Activated CD4-positive, alpha-beta T cell treated with anti-CD3 and anti-CD28 coated beads, Interleukin-2, amount 10 ng/mL, durations not matched to agents 24 days and 14 days (primary cell): ENCODE results near the gene HOXB6. TPM values are rescaled to one million over a fixed set of nuclear protein-coding genes. Genes with fewer than 3 reads are reported as not detected.
A peak's percentile ranks its signal among the peaks of the same experiment; 100 is the strongest.

Experiments used
- DNase-seq: peaks from one replicate; pipeline ENCODE4 v3.0.0; 2022
- H3K27ac Mint-ChIP-seq: one replicate; pipeline ENCODE4 v1.8.0; 2022; ENCODE audit warnings: mild to moderate bottlenecking, mixed read lengths
- H3K27me3 Mint-ChIP-seq: one replicate; pipeline ENCODE4 v1.8.0; 2022; ENCODE audit warnings: mixed read lengths
- H3K36me3 Mint-ChIP-seq: one replicate; pipeline ENCODE4 v1.8.0; 2022; ENCODE audit warnings: low read depth, mild to moderate bottlenecking, mixed read lengths
- H3K4me1 Mint-ChIP-seq: one replicate; pipeline ENCODE4 v1.8.0; 2021; ENCODE audit warnings: mixed read lengths
- H3K4me3 Mint-ChIP-seq: one replicate; pipeline ENCODE4 v1.8.0; 2022; ENCODE audit warnings: mild to moderate bottlenecking, moderate library complexity, mixed read lengths
- H3K9me3 Mint-ChIP-seq: one replicate; pipeline ENCODE4 v1.8.0; 2021; ENCODE audit warnings: mixed read lengths
- intact Hi-C: fragments of 100-400 bp; cut with micrococcal nuclease; formaldehyde crosslinking; loops from one replicate; pipeline ENCODE4 v1.15.1; 2023
- total RNA-seq: library from RNA; stranded (reverse); gene quantifications from 2 replicates; pipeline ENCODE4 v1.2.3, GENCODE V29; 2022

Gene HOXB6
- total RNA-seq, 1 donor from 2014 or later = 0.33 TPM

- Mint-ChIP-seq H3K27me3 (peaks cover 36% of the 10 kb centered on the region), H3K36me3 (peaks cover 16% of the 10 kb centered on the region), H3K4me3 (no peak overlapping the region), H3K9me3 (no peaks in the 10 kb centered on the region), H3K27ac (no peak overlapping the region), H3K4me1 (peaks cover 15% of the 10 kb centered on the region)
- intact Hi-C loops = no loop called here
- DNase-seq = no peak
Measured at GRCh38 chr17:48556576-48557401, 48.0 kb downstream of the HOXB6 start.

DNA sequence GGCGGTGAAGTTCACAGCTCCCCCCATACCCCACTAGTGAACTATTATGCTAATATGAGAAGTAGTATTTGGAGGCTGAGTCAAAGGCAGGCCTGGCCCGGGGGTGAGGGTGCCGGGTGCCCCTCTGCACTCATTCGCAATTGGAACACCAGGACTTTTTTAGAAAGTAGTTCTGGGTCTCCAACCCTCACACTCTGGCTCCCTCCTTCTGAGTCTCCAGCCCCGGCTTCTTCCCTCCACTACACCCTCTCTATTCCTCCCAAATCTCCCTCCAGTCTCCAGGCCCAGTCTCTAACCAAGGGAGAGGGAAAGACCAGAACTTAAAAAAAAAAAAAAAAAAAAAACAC, 48.6 kb downstream of the HOXB6 start:
- no peak overlapping the region for H3K27ac Mint-ChIP-seq

GRCh38 chr17:48555258-48556228, 49.2 kb downstream of the HOXB6 start:
- peaks cover 36% of the 10 kb centered on the region for H3K27me3 Mint-ChIP-seq
- H3K27ac Mint-ChIP-seq = peak overlapping the region; percentile 75
- no peaks in the 10 kb centered on the region for H3K9me3 Mint-ChIP-seq
- peaks cover 16% of the 10 kb centered on the region for H3K36me3 Mint-ChIP-seq
- DNase-seq = peak; percentile 61
- H3K4me3 Mint-ChIP-seq = peak overlapping the region; percentile 79
- intact Hi-C loops = no loop called here
- H3K4me1 Mint-ChIP-seq = peaks cover 8% of the 10 kb centered on the region

More for the DNA sequence above, 48.6 kb downstream of the HOXB6 start:
- no peak for DNase-seq
- Mint-ChIP-seq H3K4me1 (peaks cover 10% of the 10 kb centered on the region), H3K27me3 (peaks cover 36% of the 10 kb centered on the region), H3K9me3 (no peaks in the 10 kb centered on the region), H3K36me3 (peaks cover 16% of the 10 kb centered on the region), H3K4me3 (no peak overlapping the region)
- intact Hi-C loops = no loop called here

DNA sequence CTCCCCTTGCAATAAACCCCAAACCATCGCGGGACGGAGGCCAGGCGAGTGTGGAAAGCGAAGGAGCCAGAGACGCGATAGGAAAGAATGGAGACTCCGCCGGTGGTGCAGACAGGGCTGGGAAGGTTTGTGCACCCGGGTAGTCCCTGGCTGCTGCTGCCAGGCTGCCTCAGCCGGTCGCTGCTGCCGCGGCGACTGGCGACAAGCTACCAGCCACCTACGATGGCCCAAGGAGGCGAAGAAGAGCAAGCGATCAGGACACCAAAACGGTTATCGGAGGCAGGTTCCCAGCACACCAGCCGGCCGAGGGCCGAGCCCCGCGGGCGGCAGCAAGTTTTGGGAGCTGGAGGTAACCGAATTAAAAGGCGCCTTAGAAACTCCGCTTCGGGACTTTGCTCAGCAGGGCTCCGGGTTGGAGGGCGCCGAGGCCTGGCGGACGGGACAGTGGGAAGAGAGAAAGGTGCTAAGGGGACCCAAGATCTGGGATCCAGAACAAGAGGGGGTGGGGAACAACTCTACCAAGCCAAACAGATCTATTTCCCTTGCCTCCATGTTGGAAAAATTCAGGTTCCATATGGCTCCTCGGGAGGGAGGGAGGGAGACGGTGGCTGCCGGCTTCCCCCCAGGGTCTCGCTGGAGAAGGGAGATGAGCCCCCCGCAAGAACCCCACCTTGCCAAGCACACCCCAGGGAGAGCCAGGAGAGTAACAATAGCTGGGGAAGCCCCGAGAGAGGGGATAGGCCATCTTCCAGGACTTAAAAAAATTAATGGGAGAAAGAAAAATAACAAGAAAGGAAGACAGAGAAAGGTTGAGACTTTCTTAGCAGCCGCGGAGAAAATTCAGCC, 50.2 kb downstream of the HOXB6 start:
- peak overlapping the region; percentile 75 for H3K27ac Mint-ChIP-seq
- H3K4me3 Mint-ChIP-seq = peak overlapping the region; percentile 79
- peaks cover 8% of the 10 kb centered on the region for H3K4me1 Mint-ChIP-seq
- H3K9me3 Mint-ChIP-seq = no peaks in the 10 kb centered on the region
- intact Hi-C loops = no loop called here
- peaks cover 36% of the 10 kb centered on the region for H3K27me3 Mint-ChIP-seq
- peaks cover 19% of the 10 kb centered on the region for H3K36me3 Mint-ChIP-seq
- no peak for DNase-seq

- Mint-ChIP-seq H3K27me3 (peaks cover 32% of the 10 kb centered on the region), H3K27ac (no peak overlapping the region), H3K9me3 (no peaks in the 10 kb centered on the region), H3K36me3 (peaks cover 21% of the 10 kb centered on the region), H3K4me1 (peaks cover 10% of the 10 kb centered on the region), H3K4me3 (no peak overlapping the region)
- intact Hi-C loops = no loop called here
- DNase-seq = no peak
Measured at GRCh38 chr17:48553826-48554225, 51.0 kb downstream of the HOXB6 start.

DNA sequence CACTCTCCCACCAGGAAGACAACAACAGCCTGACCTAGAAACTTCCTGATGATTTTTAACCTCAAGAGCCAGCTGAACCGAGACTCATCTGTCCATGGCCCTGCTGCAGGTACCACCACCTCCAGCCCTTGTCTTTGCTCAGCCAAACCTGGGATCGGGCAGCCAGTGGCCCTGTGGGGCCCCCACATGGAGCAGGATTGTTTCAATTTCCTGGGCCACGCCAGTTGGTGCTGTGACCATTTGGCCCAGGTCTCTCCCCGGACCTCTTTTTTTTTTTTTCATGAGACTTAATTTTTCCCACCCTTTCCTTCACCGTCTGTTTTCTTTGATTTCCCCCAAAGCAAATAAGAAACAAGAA, 51.6 kb downstream of the HOXB6 start:
- Mint-ChIP-seq H3K27me3 (peaks cover 28% of the 10 kb centered on the region), H3K36me3 (peaks cover 18% of the 10 kb centered on the region), H3K27ac (no peak overlapping the region), H3K4me3 (no peak overlapping the region), H3K9me3 (no peaks in the 10 kb centered on the region), H3K4me1 (peaks cover 15% of the 10 kb centered on the region)
- DNase-seq = no peak
- intact Hi-C loops = no loop called here

DNA sequence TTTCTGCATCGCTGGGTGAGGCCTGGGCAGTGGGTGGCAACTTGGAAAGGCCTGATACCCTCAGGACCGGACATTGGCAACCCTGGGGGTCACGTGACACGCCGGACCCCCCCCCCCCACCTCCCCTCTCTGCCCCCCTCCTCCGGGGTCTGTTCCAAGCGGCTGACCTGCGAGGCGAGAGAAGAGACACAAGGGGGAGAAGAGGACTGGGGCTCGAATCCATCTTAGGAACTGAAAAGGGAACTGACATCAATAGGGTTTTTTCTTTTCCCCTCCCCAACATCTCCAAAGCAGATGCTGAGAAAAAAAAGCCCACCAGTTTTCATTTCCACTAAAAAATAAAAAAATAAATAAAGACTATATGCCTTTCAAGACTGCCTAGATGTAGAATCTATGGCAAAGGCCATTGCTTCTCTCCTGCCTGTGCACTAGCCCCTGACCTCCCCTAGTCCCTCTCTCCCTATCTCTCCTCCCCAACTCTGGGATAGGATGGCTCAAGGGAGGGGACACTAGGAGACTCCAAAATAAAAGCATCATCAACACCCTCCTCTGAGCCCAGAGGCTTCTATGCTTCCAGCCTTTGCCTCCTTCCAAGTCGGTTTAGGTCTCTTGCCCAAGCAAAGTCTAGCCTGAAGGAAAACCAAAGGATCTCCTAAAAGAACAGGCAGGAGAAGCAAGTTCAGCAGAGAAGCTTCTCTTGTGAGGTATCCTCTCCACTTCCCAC, 52.2 kb downstream of the HOXB6 start:
- Mint-ChIP-seq H3K27me3 (peaks cover 23% of the 10 kb centered on the region), H3K36me3 (peaks cover 18% of the 10 kb centered on the region), H3K9me3 (no peaks in the 10 kb centered on the region), H3K4me3 (no peak overlapping the region), H3K4me1 (peaks cover 21% of the 10 kb centered on the region), H3K27ac (no peak overlapping the region)
- intact Hi-C loops = no loop called here
- DNase-seq = no peak

DNA sequence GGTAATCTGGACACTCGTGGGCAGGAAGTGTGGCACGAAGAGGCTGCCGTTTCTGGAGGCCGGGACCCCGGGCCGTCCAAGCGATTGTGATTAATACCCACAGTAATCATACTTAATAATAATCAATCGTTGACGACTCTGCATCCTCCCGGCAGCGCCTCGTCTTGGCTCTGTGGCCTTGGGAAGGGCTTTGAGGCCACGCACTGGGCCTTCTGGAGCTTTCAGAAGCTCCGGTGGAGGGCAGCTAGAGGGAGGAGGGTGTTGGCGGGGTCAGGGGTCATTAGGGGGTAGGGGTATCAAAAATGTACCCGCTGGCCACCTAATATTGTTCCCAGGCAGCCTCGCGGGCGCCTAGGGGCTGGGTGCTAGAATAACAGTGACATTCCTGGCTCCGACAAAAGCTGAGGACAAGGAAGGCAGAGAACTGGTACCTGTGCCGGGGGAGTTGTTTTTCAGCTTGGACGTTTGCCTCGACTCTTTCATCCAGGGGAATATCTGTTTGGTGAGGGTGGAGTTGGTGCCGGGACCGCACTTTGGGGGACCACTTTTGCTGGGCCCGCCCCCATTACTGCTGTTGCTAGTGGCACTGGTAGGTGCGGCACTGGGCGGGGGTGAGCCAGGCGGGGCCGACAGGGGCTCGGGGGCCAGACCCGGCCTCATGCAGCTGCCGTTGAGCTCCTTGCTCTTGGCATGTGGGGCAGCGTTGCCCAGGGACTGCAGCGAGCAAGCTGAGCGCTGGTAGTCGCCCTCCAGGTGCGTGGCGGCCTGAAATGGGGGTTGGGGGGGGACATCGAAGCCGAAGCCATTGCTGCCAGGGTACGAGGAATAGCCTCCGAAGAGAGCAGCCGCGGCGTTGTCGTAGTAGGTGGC, 53.0 kb downstream of the HOXB6 start:
- intact Hi-C loops = no loop called here
- Mint-ChIP-seq H3K36me3 (peaks cover 18% of the 10 kb centered on the region), H3K4me1 (peaks cover 26% of the 10 kb centered on the region), H3K9me3 (no peaks in the 10 kb centered on the region), H3K4me3 (no peak overlapping the region), H3K27me3 (peaks cover 22% of the 10 kb centered on the region), H3K27ac (no peak overlapping the region)
- DNase-seq = no peak

DNA sequence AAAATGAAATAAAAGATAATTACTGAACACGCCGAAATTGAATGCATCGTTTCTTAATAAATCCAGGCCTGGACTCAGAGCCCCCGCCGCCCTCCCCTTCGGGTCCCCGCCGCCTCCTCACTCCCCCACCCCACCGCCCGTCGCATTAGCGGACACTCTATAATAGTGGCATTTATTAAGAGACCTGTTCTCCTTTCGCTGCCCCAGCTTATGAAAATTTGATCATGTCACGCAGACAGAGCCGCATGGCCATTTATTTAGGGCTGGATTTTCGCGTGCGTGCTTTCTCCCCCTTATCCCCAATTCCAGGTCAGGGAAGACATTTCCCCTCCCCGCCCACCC, 53.6 kb downstream of the HOXB6 start:
- peaks cover 16% of the 10 kb centered on the region for H3K27me3 Mint-ChIP-seq
- no peak overlapping the region for H3K4me3 Mint-ChIP-seq
- peaks cover 18% of the 10 kb centered on the region for H3K36me3 Mint-ChIP-seq
- intact Hi-C loops = no loop called here
- H3K9me3 Mint-ChIP-seq = no peaks in the 10 kb centered on the region
- H3K4me1 Mint-ChIP-seq = peaks cover 32% of the 10 kb centered on the region
- H3K27ac Mint-ChIP-seq = no peak overlapping the region
- DNase-seq = no peak

GRCh38 chr17:48550502-48551213, 54.1 kb downstream of the HOXB6 start:
- Mint-ChIP-seq H3K9me3 (no peaks in the 10 kb centered on the region), H3K27me3 (peaks cover 12% of the 10 kb centered on the region), H3K27ac (no peak overlapping the region), H3K36me3 (peaks cover 18% of the 10 kb centered on the region), H3K4me1 (peaks cover 35% of the 10 kb centered on the region), H3K4me3 (no peak overlapping the region)
- intact Hi-C loops = no loop called here
- no peak for DNase-seq

GRCh38 chr17:48549914-48550501, 54.8 kb downstream of the HOXB6 start:
- peaks cover 35% of the 10 kb centered on the region for H3K4me1 Mint-ChIP-seq

GRCh38 chr17:48549281-48549630, 55.5 kb downstream of the HOXB6 start:
- no peaks in the 10 kb centered on the region for H3K9me3 Mint-ChIP-seq
- H3K27me3 Mint-ChIP-seq = peaks cover 3% of the 10 kb centered on the region
- DNase-seq = no peak
- H3K27ac Mint-ChIP-seq = peak overlapping the region; percentile 29
- no peak overlapping the region for H3K4me3 Mint-ChIP-seq
- H3K4me1 Mint-ChIP-seq = peaks cover 36% of the 10 kb centered on the region
- peaks cover 10% of the 10 kb centered on the region for H3K36me3 Mint-ChIP-seq
- intact Hi-C loops = loop anchor here (1.0 kb wide), 1 partner anchor 8 kb away; no protein-coding TSS in a partner anchor

More at GRCh38 chr17:48549914-48550501, 54.8 kb downstream of the HOXB6 start:
- peaks cover 8% of the 10 kb centered on the region for H3K27me3 Mint-ChIP-seq
- H3K36me3 Mint-ChIP-seq = peaks cover 14% of the 10 kb centered on the region
- H3K9me3 Mint-ChIP-seq = no peaks in the 10 kb centered on the region
- intact Hi-C loops = loop anchor here (1.0 kb wide), 1 partner anchor 9 kb away; no protein-coding TSS in a partner anchor
- no peak overlapping the region for H3K27ac Mint-ChIP-seq
- H3K4me3 Mint-ChIP-seq = no peak overlapping the region
- no peak for DNase-seq
